Panc1 (cell line): ENCODE data around the gene NXPE3.

Experiments
- CTCF ChIP-seq: fragments of 450-650 bp; IDR thresholded peaks from 2 replicates; pipeline ENCODE4 v1.5.1; 2017; ENCODE audit warnings: mild to moderate bottlenecking
- POLR2AphosphoS5 ChIP-seq: IDR thresholded peaks from 2 replicates; pipeline ENCODE4 v1.6.1; 2012; ENCODE audit warnings: mild to moderate bottlenecking, low read depth, low read length, moderate library complexity
- REST ChIP-seq, 2 experiments: IDR thresholded peaks; 2 replicates each; pipeline ENCODE4 v1.6.1; 2011 to 2012; ENCODE audit warnings: low read depth in 2 of 2, control low read depth in 1 of 2, low read length in 1 of 2, mild to moderate bottlenecking in 1 of 2, moderate library complexity in 1 of 2; ENCODE audit not compliant: insufficient read depth in 1 of 2
- TCF7L2 ChIP-seq: IDR thresholded peaks from 2 replicates; pipeline ENCODE4 v1.6.1; 2011; ENCODE audit warnings: mild to moderate bottlenecking, low read depth, low read length, inconsistent platforms

- TF ChIP-seq POLR2AphosphoS5 (no peak), CTCF (no peak), TCF7L2 (no peak), REST (IDR thresholded peaks at IDR 0.05; ENCODE audit: insufficient read depth in 1 of 2, low read depth in 2 of 2, low read length in 1 of 2) (no peak)
These were observed 40.7 kb downstream of the NXPE3 start for GRCh38 chr3:101819649-101820206.
